NCI-H1436 treated with DMSO at 0.1 percent for 48 hours (cell line): ENCODE results near the gene MRPS2.
A peak's percentile ranks its signal among the peaks of the same experiment; 100 is the strongest.
"Not testable (repeated sequence)": the region's sequence is repeated elsewhere in the genome, so short reads cannot be mapped to it uniquely, and the experiment has no call there.

ENCODE experiments used
- DNase-seq: peaks from one replicate; lab custom pipeline; 2025; lab: John Stamatoyannopoulos, UW

The MRPS2 gene

DNA sequence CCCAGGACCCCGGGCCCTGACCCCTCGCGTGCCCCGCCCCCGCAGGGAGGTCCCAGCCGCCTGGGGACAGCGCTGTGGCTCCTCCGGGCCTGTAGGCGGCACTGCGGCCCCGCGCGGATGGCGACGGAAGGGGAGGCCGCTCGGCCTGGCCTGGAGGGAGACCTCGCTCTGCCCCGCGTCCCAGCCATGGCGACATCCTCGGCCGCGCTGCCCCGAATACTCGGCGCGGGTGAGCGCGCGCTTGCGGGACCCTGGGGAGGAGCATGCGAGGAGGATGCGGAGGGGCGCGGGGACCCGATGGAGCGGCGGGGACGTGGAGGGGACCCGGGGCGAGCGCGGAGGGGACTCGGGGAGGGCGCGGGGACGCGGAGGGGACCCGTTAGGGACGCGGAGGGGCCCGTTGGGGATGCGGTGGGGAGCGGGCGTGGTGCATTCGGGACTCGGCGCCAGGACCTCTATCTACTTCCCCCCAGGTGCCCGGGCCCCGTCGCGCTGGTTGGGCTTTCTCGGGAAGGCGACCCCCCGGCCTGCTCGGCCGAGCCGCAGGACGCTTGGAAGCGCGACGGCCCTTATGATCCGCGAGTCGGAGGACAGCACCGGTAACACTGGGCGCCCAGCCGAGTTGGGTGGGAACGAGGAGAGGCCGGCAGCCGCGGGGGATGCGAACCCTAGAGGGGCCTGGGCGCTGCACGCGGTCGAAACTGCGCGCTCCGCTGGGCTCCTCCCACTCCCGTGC, at the start of gene MRPS2:
Gene MRPS2 (plus strand): TSS at position 158 of the 736 bp plus-strand sequence. CDS start 29 bp downstream, at position 187.
- peak; percentile 17 for DNase-seq

GRCh38 chr9:135450956-135451355, 49.5 kb upstream of the MRPS2 start:
- DNase-seq, result no peak

DNA sequence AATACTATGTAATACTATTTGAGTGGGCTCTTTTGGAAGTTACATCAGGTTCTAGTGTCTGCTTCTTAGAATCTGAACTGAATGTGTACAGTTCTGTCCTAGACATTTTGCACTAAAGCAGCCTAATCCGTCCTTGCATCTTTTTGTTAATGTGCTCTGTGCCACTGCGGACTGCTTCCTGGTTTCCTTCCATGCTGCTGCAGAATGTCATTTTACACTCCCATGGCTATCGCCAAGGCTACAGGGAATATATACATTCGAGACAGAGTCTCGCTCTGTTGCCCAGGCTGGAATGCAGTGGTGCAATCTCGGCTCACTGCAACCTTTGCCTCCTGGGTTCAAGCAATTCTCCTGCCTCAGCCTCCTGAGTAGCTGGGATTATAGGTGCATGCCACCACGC, 48.6 kb upstream of the MRPS2 start:
- not testable (repeated sequence) for DNase-seq

GRCh38 chr9:135454737-135455136, 45.7 kb upstream of the MRPS2 start:
- DNase-seq, result no peak

DNA sequence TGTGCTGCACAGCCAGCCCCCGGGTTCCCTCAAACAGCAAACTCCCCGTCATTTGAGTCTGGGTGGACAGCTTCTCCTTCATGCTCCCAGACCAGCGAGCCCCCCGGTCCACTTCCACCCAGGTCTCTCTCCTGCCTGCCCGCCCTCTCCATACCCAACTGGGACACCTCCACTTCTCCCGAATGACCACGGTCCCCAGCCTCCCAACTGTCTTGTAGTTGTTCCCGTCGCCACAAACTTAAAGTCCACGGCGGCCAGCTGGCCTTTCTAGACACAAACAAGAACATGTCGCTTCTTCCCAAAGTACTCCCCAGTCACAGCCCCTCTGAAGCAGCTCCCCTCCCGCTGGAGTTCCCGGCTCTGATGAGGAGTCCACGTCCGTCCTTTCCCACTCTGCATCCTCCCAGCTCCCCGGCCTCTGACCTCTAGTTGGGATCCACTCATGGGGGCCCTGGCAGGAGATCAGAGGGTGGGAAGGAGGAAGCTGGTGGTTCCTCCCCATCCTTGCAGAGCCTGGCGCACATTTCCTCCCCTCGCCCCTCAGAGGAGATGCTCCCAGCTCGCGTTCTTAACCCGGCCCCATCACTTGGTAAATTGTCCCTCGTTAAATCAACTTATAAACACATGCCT, 45.0 kb upstream of the MRPS2 start:
- DNase-seq, result no peak

- DNase-seq, result no peak
These were observed 43.9 kb upstream of the MRPS2 start for GRCh38 chr9:135456436-135457104.

DNA sequence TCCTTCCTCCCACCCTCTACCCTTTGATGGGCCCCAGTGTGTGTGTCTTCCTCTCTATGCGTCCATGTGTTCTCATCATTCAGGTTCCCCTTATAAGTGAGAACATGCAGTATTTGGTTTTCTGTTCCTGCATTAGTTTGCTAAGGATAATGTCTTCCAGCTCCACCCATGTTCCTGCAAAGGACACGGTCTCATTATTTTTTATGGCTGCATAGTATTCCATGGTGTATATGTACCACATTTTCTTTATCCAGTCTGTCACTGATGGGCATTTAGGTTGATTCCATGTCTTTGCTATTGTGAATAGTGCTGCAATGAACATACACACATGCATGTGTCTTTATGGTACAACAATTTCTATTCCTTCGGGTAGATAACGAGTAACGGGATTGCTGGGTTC, 42.0 kb upstream of the MRPS2 start:
- DNase-seq, result not testable (repeated sequence)

- no peak for DNase-seq
These were observed 38.5 kb upstream of the MRPS2 start for GRCh38 chr9:135461936-135462335.

GRCh38 chr9:135463140-135463539, 37.3 kb upstream of the MRPS2 start:
- no peak for DNase-seq

DNA sequence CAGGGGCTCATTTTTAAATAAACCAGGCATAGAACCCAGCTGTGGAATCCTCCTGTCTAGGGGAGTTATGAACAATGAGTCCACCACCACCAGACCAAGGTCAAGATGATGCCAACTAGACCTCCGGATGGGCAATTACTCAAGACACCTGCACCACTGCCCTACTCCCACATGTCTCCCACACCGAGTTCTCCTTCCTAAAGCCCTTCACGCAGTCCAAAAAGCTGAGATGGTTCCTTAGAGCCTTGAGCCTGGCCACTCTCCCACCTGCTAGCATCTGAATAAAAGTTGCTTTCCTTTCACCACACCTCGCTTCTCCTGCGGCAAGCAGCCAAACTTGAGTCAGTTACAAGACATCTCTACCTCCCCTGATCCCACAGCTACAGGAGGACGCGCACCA, 36.3 kb upstream of the MRPS2 start:
- no peak for DNase-seq

DNA sequence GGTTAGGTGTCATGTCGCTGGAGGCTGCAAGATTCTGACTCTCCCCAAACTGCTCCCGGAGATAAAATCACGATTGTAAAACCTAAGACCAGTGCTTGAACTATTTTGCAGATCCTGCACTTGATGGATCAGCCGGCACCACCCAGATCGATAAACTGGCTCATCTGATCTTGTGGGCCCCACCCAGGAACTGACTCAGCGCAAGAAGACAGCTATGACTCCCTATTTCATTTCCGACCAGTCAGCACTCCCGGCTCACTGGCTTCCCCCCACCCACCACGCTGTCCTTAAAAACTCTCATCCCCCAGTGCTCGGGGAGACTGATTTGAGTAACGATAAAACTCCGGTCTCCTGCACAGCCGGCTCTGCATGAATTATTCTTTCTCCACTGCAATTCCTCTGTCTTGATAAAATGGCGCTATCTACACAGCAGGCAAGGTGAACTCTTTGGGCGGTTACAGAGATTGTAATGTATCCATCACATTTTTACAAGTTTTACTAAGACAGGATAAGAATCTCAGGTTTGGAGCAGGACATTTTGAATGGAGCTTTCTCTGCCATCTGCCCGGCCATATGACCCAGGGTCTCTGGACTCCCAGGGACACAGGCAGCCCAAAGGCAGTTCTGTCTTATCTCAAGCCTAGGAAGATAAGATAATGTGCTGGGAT, 31.5 kb upstream of the MRPS2 start:
- DNase-seq, result no peak

DNA sequence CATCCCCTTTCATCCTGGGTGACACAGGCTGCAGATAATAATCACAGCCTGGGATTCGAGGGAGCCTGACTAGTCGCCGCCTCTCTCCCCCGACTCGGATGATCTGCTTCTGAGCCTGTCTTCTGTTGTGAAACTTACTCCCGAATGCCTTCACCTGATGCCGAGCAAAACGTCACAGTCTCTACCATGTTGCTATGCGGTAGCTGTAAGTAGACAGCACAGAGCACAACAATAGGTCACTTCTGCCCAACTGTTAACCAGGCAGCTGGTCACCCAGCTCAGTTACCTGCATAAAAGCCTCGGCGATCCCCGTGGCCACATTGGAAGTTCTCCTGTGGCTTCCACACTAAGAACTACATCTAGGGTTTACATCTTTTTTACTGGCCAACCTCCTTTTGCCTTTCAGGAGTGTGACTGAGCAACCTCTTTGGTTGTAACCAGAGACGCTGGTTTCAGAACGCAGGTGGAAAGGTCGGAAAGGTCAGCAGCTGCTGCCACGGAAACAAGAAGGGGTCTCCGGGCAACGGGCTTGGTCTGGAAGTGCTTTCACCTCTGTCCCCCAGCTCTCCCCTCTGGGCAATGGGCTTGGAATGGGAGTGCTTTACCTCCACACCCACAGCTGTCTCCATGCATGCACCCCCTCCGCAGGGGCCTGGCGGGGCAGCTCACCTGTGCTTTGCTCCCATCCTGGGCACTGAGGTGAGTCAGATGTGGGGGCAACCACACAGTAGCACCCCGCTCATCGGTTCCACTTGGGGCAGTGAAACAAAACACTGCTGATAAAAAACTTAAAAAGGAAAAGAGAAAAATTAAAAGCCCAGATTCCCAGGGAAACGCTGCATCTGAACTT, 28.5 kb upstream of the MRPS2 start:
- DNase-seq, result no peak

GRCh38 chr9:135473972-135474543, 26.4 kb upstream of the MRPS2 start:
- DNase-seq, result no peak

GRCh38 chr9:135474915-135475314, 25.6 kb upstream of the MRPS2 start:
- DNase-seq, result no peak

- DNase-seq, result no peak
These were observed 23.7 kb upstream of the MRPS2 start for GRCh38 chr9:135476561-135477355.

DNA sequence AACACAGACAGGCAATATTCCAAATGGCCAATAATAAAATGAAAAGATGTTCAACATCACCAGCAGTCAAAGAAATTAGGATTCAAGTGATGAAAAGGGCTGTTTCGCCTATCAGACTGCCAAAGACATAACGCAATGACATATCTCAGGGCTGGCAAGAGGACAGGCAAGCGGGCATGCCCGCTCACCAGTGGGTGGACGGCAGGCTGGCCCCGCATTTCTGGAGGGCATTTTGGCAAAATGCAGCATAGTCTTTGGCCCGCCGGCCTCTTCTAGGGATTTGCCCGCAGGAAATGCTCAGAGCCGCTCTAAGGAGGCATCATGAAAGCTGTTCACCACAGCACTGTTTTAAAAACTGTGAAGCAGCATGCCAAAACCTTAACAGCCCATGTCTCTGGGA, 22.3 kb upstream of the MRPS2 start:
- DNase-seq, result no peak

- no peak for DNase-seq
These were observed 21.5 kb upstream of the MRPS2 start for GRCh38 chr9:135478829-135479468.

- no peak for DNase-seq
These were observed 20.9 kb upstream of the MRPS2 start, which contains the start of gene PPP1R26 for GRCh38 chr9:135479469-135480052. TSS of gene PPP1R26 (plus strand) at chr9:135479782. CDS start at chr9:135484511, 4,729 bp downstream.
